ENCODE measurements around the gene TEX54.

- no peak for TF ChIP-seq CTCF (IDR thresholded peaks at IDR 0.05)
- TF ChIP-seq EP300 (IDR thresholded peaks at IDR 0.05) = no peak
- TF ChIP-seq POLR2AphosphoS5 (IDR thresholded peaks at IDR 0.05) = no peak
Observed at GRCh38 chr11:62853279-62853965, 20.8 kb upstream of the TEX54 start.

Data from stomach (tissue), 4 donors.